ENCODE results near the gene DCANP1.

DCANP1 gene

GRCh38 chr5:135456238-135457099 lies 9.3 kb upstream of the DCANP1 start:
- DNase-seq = no peak

DNA sequence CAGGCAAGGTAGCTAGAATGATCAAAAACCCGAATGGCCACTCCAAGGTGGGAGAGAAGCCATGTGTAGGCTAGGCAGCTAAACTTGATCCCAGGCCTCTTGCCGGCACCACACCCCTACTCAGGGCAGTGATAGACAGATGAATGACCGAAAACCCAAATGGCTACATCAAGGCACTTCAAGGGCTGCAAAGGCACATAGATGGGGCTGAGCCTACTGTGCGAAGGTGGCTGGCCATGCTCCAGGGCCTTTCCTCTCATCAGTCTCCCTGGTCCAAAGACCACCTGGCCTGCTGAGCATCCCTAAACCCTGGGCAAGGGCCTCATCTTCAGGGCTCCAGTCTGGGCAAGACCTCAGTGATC lies 8.7 kb upstream of the DCANP1 start:
- DNase-seq = no peak

DNA sequence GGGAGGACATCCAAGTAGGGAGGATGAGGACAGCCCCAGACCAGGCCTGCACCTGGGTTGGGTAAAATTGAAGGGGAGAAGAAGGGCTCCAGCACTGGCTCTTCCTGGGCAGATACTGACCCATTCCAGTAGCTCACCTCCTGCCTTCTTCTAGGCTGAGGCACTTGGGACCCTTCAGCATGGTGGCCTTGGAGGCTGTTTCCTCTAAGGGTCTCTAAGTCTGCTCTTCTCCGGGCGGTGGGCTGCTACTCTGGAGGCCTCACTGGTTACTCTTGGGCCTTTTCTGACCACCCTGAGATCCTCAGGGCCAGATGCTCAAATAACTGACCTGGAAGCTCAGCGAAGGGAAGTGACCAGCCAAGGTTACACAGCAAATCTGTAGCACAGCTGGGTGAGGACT lies 7.8 kb upstream of the DCANP1 start:
- DNase-seq = no peak

DNA sequence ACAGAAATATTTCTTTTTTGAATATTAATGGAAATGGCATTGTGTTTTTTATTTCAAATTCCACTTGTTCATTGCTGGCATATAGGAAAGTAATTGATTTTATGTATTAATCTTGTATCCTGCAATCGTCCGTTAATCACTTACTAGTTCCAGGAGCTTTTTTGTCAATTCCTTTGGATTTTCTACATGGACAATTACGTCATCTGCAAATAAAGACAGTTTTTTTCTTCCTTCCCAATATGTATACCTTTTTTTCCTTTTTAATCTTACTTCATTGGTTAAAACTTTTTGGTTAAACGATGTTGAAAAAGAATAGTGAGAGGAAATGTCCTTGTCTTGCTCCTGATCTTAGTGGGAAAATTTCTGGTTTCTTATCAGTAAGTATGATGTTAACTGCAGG lies 6.5 kb upstream of the DCANP1 start:
- no peak for DNase-seq

DNA sequence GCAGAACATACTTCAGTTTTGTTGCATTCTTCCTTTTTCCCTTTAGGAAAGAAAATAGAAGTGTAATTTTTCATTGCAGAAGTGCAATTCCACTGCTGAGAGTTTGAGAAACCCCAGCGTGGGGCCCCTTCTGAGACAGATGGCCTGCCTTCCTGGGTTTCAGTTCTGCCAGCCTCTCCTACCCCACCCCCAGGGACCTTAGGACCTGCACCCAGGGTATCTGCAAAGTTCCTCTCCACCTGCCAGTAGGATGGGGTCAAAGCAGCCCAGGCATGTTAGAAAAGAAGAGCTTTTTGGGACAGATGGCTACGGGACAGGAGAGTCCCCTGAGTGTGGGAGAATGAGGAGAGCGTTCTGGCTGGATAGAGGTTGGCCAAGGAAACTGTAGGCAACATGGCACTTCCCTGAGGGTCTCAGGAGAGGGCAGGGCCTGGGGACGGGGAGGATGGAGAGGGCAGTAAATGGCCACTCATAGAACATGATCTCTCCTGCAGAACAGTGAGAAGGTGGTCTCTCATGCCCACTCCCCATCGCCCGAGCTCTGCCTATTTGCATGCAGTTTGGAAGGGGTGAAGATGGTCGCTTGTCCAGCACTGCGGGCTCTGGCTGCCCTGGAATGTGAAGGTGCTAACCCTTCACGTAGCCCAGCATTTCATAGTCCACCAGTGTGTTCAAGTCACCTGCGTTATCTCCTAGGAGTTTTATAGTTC lies 5.3 kb upstream of the DCANP1 start, which contains the start of gene TIFAB:
TSS of gene TIFAB (minus strand) at position 31 of the 710 bp plus-strand sequence. CDS start 2,412 bp downstream, outside the sequence.
- DNase-seq = no peak

GRCh38 chr5:135451581-135452320 lies 4.6 kb upstream of the DCANP1 start:
- DNase-seq = no peak

- no peak for DNase-seq
Measured at GRCh38 chr5:135450952-135451351, 3.8 kb upstream of the DCANP1 start.

DNA sequence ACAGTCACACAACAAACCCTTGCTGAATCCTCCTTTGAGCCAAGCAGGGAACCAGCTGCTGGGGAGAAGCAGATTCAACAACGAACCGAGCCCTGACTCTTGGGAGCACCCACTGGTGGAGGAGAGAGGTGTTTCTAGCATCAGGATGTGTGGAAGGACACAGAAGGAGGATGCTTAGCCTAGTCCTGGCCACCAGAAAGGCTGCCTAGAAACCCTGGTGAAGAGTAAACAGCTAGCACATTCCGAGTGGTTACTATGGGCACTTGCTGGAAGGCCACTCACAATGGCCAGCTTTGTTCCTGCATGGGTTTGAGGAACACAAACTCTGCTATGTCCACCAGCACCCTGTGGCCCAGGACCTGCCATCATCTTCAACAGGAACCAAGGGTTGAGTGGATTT lies 3.2 kb upstream of the DCANP1 start:
- DNase-seq = no peak

- no peak for DNase-seq
Measured at GRCh38 chr5:135449644-135450043, 2.5 kb upstream of the DCANP1 start.

- DNase-seq = no peak
Measured at GRCh38 chr5:135448791-135449507, 1.8 kb upstream of the DCANP1 start.

DNA sequence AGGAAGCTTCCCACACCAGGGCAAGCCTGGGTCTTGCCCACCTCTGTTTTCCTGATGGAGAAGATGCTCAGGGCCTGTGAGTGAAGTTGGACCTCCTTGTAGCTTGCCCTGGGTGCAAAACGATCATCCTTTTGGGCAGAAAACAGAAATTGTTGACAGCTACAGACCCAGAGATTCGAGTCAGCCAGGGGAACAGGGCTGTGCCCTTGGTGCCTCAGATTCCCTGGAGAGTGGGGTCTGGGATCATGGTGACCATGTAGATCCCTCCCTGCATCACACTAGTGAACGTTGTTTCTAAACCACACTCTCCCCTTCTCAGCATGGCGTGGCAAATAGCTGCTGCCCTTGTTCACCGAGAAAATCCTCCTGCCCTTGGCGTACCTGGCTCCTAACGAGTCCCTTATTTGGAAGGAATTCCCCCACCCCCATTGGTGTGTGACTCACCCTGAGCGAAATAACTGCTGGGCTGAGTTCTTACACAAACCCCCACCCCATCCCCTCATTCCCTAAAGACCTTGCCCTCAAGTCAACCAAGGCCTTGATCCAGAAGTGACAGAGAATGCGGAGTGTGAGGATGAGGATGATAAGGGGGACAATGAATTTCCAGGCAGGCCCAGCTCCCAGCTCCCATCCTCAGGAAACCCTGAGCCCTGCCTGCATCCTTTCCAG lies 1.1 kb upstream of the DCANP1 start:
- no peak for DNase-seq

GRCh38 chr5:135446615-135447014 lies 533 bp downstream of the DCANP1 start:
- no peak for DNase-seq

DNA sequence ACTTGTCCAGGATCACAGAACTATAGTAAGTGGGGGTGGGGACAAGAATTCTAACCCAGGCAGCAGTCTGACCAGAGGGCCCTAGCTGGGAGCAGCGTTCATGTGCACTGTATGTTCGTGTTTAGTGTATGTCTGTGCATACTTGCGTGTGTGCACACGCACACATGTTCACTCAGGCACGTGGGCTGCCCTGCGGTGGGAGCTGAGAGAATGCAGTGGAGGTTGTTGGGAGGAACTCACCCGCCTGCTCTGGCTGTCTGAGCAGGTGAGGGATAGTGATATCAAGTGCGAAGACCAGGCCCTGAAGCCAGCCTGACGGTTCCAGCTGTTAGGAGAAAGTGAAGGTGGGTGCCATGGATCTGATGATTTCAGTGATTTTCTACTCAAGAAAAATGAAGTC lies 942 bp downstream of the DCANP1 start:
- no peak for DNase-seq

DNA sequence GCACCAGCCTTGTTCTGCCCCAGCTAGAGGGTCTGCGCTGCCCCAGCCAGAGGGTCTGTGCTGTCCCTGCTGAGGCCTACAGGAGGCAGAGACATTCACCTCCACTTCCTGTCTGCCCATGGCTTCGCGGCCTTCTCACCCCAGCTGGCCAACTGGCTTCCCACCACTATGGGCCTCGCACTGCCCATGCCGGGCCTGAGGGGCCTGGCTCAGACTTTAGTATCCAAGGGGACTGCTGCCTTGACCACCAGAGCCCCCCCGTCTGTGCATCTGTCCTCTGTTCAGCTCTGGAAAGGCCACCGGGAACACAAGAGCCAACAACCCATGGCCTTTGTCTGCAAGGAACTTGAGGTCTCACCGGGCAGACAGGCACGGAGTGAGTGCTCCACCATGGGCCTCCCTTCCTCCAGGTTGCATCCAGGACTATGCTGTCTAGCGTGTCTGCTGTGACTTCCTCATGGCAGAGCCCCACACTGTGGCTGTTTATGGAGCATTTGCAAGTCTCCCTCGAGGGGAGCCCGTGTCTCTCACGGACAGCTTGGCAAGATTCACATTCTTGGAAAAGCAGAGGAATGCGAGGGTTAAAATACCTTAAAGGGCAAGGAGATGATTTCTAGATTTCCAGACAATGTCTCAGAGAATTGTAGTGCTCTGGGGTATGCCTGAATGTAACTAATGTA lies 1.7 kb downstream of the DCANP1 start:
- DNase-seq = no peak

- no peak for DNase-seq
Measured at GRCh38 chr5:135444881-135445280, 2.3 kb downstream of the DCANP1 start.

DNA sequence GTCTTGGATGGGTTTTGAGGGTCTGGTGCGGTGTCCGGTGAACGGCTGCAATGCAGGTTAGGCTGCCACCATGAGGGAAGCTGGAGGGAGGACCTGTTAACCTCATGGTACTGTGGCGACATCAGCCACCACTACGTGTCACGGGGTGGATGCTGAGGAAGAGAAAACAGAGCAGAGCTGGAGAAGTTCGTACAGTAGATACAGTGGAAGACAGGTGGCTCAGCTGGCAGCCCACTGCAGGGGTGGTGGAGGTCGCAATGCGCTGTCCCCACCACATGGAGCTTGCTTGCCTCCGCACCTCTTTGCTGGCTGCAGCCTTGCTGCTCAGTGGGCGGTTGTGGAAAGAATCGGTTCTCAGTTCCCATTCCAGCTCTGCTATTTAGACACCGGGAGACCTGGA lies 2.8 kb downstream of the DCANP1 start:
- no peak for DNase-seq

DNA sequence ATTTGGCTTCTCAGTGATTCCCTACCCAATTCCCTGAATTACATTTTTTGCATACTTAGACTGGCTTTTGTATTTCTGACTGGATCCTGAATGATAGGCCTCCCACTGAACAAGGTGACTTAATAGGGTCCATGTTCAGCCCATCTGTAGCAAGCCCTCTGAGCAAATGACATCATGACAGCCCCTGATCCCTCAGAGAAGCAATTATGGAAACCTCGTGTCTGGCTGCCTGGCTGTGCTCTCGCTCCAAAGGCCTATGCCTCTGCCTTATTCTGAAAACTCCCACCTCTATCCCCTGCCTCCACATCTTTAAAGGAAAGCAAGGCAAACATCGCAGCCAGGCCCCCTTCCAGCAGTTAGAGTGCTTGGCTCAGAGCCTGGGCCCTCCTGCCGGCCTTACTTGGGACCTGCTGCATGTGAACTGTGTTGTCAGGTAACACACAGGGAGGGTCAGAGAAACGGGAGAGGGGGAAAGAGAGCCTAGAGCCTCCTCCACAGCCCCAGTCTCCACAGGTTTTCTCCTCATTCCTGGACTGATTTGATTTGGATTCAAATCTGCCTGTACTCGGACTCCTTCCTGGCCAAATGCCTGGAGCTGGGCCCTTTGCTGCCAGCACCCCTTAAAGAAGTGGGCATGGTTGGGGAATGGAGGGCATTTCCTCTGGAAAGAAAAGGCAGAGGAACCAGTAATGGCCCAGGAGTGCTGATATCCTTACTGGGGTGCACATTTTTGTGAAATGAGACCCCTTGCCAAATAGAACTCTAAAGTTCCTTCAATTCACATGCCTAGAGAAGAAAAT lies 3.8 kb downstream of the DCANP1 start:
- DNase-seq = no peak

DNA sequence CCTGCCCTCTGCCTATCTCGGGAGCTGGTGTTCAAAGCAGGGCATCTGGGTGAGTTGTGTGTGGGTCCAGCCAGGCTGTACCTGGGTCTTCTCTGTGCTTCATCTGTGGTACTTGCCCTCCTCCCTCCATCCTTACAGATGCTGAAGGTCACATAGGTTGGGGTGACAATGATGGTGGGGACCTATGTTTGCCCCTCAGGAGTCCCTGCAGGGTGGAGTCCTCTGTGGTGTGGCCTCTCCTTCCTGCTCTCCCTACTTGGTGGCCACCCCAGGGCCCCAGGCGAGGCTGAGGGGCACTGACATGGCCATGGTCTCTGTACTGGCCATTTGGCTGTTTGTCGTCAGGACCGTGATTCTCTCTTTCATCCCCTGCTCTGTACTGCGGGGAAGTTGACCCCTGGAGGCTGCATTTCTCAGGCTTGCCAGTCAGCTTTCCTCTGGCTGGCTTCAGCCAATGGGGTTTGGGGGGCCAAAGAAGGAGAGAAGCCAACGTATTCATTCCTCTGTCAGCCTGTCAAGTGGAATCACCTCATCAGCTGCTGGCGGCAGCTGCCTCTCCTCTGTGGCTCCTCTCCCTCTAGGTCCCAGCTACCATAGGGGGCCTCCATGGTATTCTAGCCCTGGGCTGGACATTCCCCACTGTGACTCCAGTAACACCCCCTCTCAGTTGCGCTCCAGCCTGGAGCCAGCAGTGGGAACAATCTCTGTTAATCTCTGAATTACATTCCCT lies 4.6 kb downstream of the DCANP1 start:
- no peak for DNase-seq

- DNase-seq = no peak
Measured at GRCh38 chr5:135441919-135442318, 5.2 kb downstream of the DCANP1 start.

GRCh38 chr5:135441350-135441831 lies 5.8 kb downstream of the DCANP1 start:
- DNase-seq = no peak
